ENCODE results near the gene EXD1.
"Not testable (repeated sequence)": the region's sequence is repeated elsewhere in the genome, so short reads cannot be mapped to it uniquely, and the experiment has no call there.

EXD1 gene

GRCh38 chr15:41139619-41140018 lies 90.9 kb downstream of the EXD1 start:
- no peak for DNase-seq (ENCODE audit: low read depth)

DNA sequence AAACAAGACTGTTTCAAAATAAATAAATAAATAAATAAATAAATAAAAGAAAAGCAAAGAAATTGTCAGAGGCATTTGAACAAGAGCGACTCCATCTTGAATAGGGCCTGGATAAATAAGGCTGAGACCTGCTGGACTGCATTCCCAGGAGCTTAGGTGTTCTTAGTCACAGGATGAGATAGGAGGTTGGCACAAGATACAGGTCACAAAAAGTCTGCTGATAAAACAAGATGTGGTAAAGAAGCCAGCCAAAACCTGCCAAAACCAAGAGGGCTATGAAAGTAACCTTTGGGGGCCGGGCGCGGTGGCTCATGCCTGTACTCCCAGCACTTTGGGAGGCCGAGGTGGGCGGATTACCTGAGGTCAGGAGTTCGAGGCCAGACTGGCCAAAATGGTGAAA lies 91.4 kb downstream of the EXD1 start:
- DNase-seq (ENCODE audit: low read depth): not testable (repeated sequence)

DNA sequence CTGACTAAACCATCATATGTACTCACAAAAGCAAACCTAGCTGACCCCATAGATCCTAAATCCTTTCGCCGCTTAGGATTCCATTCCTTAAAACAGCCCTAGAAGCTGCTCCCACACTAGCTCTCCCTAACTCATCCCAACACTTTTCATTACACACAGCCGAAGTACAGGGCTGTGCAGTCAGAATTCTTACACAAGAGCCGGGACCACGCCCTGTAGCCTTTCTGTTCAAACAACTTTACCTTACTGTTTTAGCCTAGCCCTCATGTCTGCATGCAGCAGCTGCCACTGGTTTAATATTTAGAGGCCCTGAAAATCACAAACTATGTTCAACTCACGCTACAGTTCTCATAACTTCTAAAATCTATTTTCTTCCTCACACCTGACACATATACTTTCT lies 95.0 kb downstream of the EXD1 start:
- DNase-seq (ENCODE audit: low read depth): not testable (repeated sequence)

DNA sequence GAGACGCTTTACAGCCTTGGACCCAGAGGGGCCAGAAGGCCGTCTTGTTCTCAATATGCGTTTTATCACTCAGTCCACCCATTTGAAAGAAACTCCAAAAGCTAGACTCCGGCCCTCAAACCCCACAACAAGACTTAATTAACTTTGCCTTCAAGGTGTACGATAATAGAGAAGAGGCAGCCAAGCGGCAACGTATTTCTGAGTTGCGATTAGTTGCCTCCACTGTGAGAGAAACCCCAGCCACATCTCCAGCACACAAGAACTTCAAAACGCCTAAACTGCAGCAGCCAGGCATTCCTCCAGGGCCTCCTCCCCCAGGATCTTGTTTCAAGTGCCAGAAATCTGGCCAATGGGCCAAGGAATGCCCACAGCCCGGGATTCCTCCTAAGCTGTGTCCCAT lies 97.1 kb downstream of the EXD1 start:
- DNase-seq (ENCODE audit: low read depth): no peak
